Astrocyte (in vitro differentiated cells and primary cell): Measurements from ENCODE around the gene AASS. TPM values are rescaled to one million over a fixed set of nuclear protein-coding genes. Genes with fewer than 3 reads are reported as not detected.

ENCODE experiments used
- DNase-seq: peaks from one replicate; pipeline ENCODE4 v3.0.0-alpha.2; 2010; ENCODE audit warnings: low read depth
- FAIRE-seq: peaks from 2 replicates; lab custom pipeline; 2011; peaks lifted over from hg19 to GRCh38; lab: Jason Lieb, UNC
- H2AFZ ChIP-seq: 2 replicates; pipeline ENCODE4 v1.6.0; 2012; ENCODE audit warnings: low read depth, low read length, inconsistent platforms
- H3K27ac ChIP-seq: 2 replicates; pipeline ENCODE4 v1.5.1; 2011; ENCODE audit warnings: low read depth, low read length, inconsistent platforms
- H3K27me3 ChIP-seq: 2 replicates; pipeline ENCODE4 v1.6.0; 2011; ENCODE audit warnings: low read length, inconsistent platforms; ENCODE audit not compliant: insufficient read depth
- H3K36me3 ChIP-seq: 2 replicates; pipeline ENCODE4 v1.5.1; 2011; ENCODE audit warnings: low read length, inconsistent platforms; ENCODE audit not compliant: insufficient read depth
- H3K4me1 ChIP-seq: 2 replicates; pipeline ENCODE4 v1.5.1; 2011; ENCODE audit warnings: low read length, inconsistent platforms; ENCODE audit not compliant: insufficient read depth
- H3K4me2 ChIP-seq: 2 replicates; pipeline ENCODE4 v1.6.0; 2012; ENCODE audit warnings: low read length, inconsistent platforms
- H3K4me3 ChIP-seq: 2 replicates; pipeline ENCODE4 v1.5.1; 2011; ENCODE audit warnings: low read depth, mild to moderate bottlenecking, low read length, inconsistent platforms; ENCODE audit not compliant: insufficient read depth
- H3K79me2 ChIP-seq: 2 replicates; pipeline ENCODE4 v1.6.0; 2012; ENCODE audit warnings: mild to moderate bottlenecking, low read length, inconsistent platforms; ENCODE audit not compliant: insufficient read depth
- H3K9ac ChIP-seq: 2 replicates; pipeline ENCODE4 v1.6.0; 2012; ENCODE audit warnings: mild to moderate bottlenecking, low read length, inconsistent platforms
- H3K9me3 ChIP-seq: 2 replicates; pipeline ENCODE4 v1.5.1; 2012; ENCODE audit warnings: low read depth, mild to moderate bottlenecking, low read length, inconsistent platforms; ENCODE audit not compliant: insufficient read depth
- H4K20me1 ChIP-seq: 2 replicates; pipeline ENCODE4 v1.6.0; 2012; ENCODE audit warnings: low read length, inconsistent platforms; ENCODE audit not compliant: insufficient read depth
- H3K27ac Mint-ChIP-seq: one replicate; pipeline ENCODE4 v1.8.0; 2021; ENCODE audit warnings: mild to moderate bottlenecking, mixed read lengths; ENCODE audit not compliant: unreplicated experiment
- H3K27me3 Mint-ChIP-seq: one replicate; pipeline ENCODE4 v1.8.0; 2021; ENCODE audit warnings: low read depth, mixed read lengths; ENCODE audit not compliant: unreplicated experiment
- H3K36me3 Mint-ChIP-seq: one replicate; pipeline ENCODE4 v1.8.0; 2021; ENCODE audit warnings: low read depth, mixed read lengths; ENCODE audit not compliant: unreplicated experiment
- H3K4me1 Mint-ChIP-seq: one replicate; pipeline ENCODE4 v1.8.0; 2021; ENCODE audit warnings: low read depth, mixed read lengths; ENCODE audit not compliant: unreplicated experiment
- H3K4me3 Mint-ChIP-seq: one replicate; pipeline ENCODE4 v1.8.0; 2021; ENCODE audit warnings: mild to moderate bottlenecking, moderate library complexity, mixed read lengths; ENCODE audit not compliant: unreplicated experiment
- H3K9me3 Mint-ChIP-seq: one replicate; pipeline ENCODE4 v1.8.0; 2021; ENCODE audit warnings: mild to moderate bottlenecking, mixed read lengths; ENCODE audit not compliant: unreplicated experiment
- EZH2 ChIP-seq: IDR thresholded peaks from 2 replicates; pipeline ENCODE4 v1.6.1; 2012; ENCODE audit warnings: mild to moderate bottlenecking, low read length, inconsistent platforms; ENCODE audit not compliant: insufficient read depth
- total RNA-seq: library from RNA; stranded (reverse); gene quantifications from 2 replicates; pipeline ENCODE4 v1.2.1, GENCODE V29; 2021
- TF ChIP-seq, protein P1 (sequence below): IDR thresholded peaks from 2 replicates; pipeline ENCODE4 v1.5.1; 2011; ENCODE audit warnings: low read depth, mild to moderate bottlenecking, inconsistent platforms, low read length, moderate library complexity; ENCODE audit not compliant: insufficient read depth

AASS gene
- total RNA-seq, 1 donor from 2014 or later, result 15.6 TPM

DNA sequence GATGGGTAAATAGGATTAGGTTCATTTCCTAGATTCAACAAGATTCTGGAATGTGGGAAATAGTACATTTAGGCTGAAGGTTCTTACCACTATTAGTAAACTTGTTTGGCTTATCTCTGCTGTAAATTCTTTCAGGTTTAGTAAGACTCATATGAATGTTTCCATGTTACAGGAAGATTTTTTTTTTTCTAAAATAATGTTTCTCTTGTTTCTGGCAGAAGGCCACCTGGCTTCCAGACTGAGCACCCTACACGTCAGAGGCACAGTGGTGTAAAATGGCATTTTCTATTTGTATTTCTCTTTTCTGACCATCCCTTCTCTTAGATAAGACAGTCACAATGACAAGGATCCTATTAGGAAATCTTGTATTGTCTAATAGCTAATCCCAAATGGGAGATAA lies 22.7 kb upstream of the AASS start:
- no peaks in the 10 kb centered on the region for H3K27me3 ChIP-seq
- H3K4me2 ChIP-seq, result peak overlapping the region; percentile 4
- H3K27ac ChIP-seq, result no peak overlapping the region
- Mint-ChIP-seq H3K4me3 (no peak overlapping the region), H3K9me3 (no peaks in the 10 kb centered on the region), H3K27ac (no peak overlapping the region), H3K4me1 (peaks cover 4% of the 10 kb centered on the region), H3K36me3 (no peaks in the 10 kb centered on the region), H3K27me3 (no peaks in the 10 kb centered on the region)
- H2AFZ ChIP-seq, result no peak overlapping the region
- no peaks in the 10 kb centered on the region for H4K20me1 ChIP-seq
- H3K9me3 ChIP-seq, result no peaks in the 10 kb centered on the region
- H3K9ac ChIP-seq, result no peak overlapping the region
- no peaks in the 10 kb centered on the region for H3K79me2 ChIP-seq
- no peak for TF ChIP-seq EZH2
- TF ChIP-seq, protein P1, sequence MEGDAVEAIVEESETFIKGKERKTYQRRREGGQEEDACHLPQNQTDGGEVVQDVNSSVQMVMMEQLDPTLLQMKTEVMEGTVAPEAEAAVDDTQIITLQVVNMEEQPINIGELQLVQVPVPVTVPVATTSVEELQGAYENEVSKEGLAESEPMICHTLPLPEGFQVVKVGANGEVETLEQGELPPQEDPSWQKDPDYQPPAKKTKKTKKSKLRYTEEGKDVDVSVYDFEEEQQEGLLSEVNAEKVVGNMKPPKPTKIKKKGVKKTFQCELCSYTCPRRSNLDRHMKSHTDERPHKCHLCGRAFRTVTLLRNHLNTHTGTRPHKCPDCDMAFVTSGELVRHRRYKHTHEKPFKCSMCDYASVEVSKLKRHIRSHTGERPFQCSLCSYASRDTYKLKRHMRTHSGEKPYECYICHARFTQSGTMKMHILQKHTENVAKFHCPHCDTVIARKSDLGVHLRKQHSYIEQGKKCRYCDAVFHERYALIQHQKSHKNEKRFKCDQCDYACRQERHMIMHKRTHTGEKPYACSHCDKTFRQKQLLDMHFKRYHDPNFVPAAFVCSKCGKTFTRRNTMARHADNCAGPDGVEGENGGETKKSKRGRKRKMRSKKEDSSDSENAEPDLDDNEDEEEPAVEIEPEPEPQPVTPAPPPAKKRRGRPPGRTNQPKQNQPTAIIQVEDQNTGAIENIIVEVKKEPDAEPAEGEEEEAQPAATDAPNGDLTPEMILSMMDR, result no peak
- no peak overlapping the region for H3K4me3 ChIP-seq
- peaks cover 6% of the 10 kb centered on the region for H3K4me1 ChIP-seq
- no peak for FAIRE-seq
- DNase-seq, result peak; percentile 81
- no peaks in the 10 kb centered on the region for H3K36me3 ChIP-seq

DNA sequence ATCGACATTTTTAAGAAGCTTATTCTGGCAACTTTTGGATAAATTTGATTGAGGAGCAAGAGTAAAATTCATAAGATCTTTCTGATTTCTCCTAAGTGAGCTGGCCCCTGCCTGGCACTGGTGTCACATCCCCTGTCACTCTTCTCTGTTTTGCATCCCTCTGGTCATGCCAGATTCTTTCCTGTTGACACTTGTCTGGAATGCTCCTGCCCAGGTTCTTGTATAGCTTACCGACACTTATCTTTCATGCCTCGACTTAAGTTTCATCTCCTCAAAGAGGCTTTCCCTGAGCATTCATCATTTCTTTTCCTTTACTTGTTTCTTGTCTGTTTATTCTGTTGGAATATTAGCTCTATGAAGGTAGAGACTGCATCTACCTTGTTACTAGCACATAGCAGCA lies 22.2 kb upstream of the AASS start:
- no peaks in the 10 kb centered on the region for H3K9me3 ChIP-seq
- FAIRE-seq, result no peak

DNA sequence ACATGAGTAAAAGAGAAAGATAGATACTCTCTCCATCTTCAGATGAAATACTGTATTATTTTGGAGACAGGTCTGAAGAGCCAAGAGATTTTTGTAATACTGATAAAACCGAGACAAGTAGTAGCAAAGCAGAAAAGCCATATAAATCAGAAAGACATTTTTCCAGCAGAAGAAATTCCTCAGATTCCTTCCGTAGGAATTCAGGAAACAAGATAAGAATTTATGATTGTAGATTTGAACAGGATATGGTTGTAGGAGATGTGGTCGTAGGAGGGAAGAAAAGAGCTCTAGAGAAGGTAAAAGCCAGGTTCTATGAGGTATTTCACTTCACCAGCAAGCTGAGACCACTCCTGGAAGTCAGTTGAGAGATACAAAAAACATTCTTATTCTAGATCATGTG lies 17.6 kb upstream of the AASS start:
- no peak overlapping the region for H3K9ac ChIP-seq
- H4K20me1 ChIP-seq, result no peaks in the 10 kb centered on the region
- no peaks in the 10 kb centered on the region for H3K27me3 Mint-ChIP-seq
- no peak overlapping the region for H3K4me3 ChIP-seq
- TF ChIP-seq EZH2, result no peak
- TF ChIP-seq, protein P1, result no peak
- FAIRE-seq (peak; percentile 20), DNase-seq (peak; percentile 28)
- no peak overlapping the region for H3K27ac ChIP-seq
- peak overlapping the region; percentile 48 for H3K4me2 ChIP-seq
- peaks cover 6% of the 10 kb centered on the region for H3K4me1 Mint-ChIP-seq
- H3K36me3 ChIP-seq, result no peaks in the 10 kb centered on the region
- no peaks in the 10 kb centered on the region for H3K9me3 ChIP-seq
- H2AFZ ChIP-seq, result no peak overlapping the region
- peaks cover 6% of the 10 kb centered on the region for H3K4me1 ChIP-seq
- no peaks in the 10 kb centered on the region for H3K36me3 Mint-ChIP-seq
- no peaks in the 10 kb centered on the region for H3K9me3 Mint-ChIP-seq
- H3K27me3 ChIP-seq, result no peaks in the 10 kb centered on the region
- peak overlapping the region; percentile 55 for H3K27ac Mint-ChIP-seq
- H3K79me2 ChIP-seq, result no peaks in the 10 kb centered on the region
- H3K4me3 Mint-ChIP-seq, result no peak overlapping the region

More for the DNA sequence above, 22.2 kb upstream of the AASS start:
- Histone ChIP-seq H3K27ac (no peak overlapping the region), H3K27me3 (no peaks in the 10 kb centered on the region), H3K36me3 (no peaks in the 10 kb centered on the region), H3K4me3 (no peak overlapping the region), H4K20me1 (no peaks in the 10 kb centered on the region), H3K4me1 (peaks cover 6% of the 10 kb centered on the region), H3K4me2 (peak overlapping the region; percentile 27), H2AFZ (no peak overlapping the region), H3K79me2 (no peaks in the 10 kb centered on the region), H3K9ac (no peak overlapping the region)
- TF ChIP-seq, protein P1, result no peak
- TF ChIP-seq EZH2, result no peak
- Mint-ChIP-seq H3K27me3 (no peaks in the 10 kb centered on the region), H3K9me3 (no peaks in the 10 kb centered on the region), H3K27ac (no peak overlapping the region), H3K36me3 (no peaks in the 10 kb centered on the region), H3K4me3 (no peak overlapping the region), H3K4me1 (peaks cover 6% of the 10 kb centered on the region)
- no peak for DNase-seq
